ENCODE results near the gene DPYD.

Gene DPYD

DNA sequence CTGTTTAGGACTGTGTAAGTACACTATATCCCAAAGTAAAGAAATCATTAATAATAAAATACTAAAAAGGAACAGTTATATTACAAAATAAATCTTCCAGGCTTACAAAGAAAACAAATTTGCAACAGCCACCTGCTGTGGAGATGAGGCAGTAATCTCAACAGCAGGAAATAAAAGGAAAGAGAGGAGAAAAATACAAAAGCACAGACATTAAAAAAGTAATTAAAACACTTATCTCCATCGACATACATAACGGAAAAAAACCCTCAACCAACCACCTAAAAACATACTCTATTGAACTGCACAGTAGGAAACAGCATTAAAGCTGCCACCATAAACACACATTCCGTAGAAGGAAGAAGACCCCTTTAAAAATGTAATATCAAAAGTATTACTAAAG, 317.6 kb downstream of the DPYD start:
- H3K27me3 ChIP-seq (ENCODE audit: insufficient read depth, low read length, poor library complexity, severe bottlenecking): no peaks in the 10 kb centered on the region
- TF ChIP-seq, protein P1, sequence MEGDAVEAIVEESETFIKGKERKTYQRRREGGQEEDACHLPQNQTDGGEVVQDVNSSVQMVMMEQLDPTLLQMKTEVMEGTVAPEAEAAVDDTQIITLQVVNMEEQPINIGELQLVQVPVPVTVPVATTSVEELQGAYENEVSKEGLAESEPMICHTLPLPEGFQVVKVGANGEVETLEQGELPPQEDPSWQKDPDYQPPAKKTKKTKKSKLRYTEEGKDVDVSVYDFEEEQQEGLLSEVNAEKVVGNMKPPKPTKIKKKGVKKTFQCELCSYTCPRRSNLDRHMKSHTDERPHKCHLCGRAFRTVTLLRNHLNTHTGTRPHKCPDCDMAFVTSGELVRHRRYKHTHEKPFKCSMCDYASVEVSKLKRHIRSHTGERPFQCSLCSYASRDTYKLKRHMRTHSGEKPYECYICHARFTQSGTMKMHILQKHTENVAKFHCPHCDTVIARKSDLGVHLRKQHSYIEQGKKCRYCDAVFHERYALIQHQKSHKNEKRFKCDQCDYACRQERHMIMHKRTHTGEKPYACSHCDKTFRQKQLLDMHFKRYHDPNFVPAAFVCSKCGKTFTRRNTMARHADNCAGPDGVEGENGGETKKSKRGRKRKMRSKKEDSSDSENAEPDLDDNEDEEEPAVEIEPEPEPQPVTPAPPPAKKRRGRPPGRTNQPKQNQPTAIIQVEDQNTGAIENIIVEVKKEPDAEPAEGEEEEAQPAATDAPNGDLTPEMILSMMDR (conservative IDR thresholded peaks at IDR 0.05; ENCODE audit: low read length): no peak
- TF ChIP-seq EZH2phosphoT487 (IDR thresholded peaks at IDR 0.05; ENCODE audit: borderline replicate concordance): no peak
- H3K9ac ChIP-seq (ENCODE audit: low read depth, low read length, poor library complexity, severe bottlenecking): peak overlapping the region; percentile 91
- H4K20me1 ChIP-seq (ENCODE audit: insufficient read depth, low read length, poor library complexity, severe bottlenecking): no peaks in the 10 kb centered on the region
- peak overlapping the region; percentile 40; the same call in 1 of the 2 replicates for H2AFZ ChIP-seq (ENCODE audit: low read length)
- H3F3A ChIP-seq (ENCODE audit: low read depth): peaks cover 26% of the 10 kb centered on the region
- no peaks in the 10 kb centered on the region; the same call in 1 of the 2 replicates for H3K9me3 ChIP-seq (ENCODE audit: insufficient read depth, low read depth, low read length)
- no peaks in the 10 kb centered on the region for H3K9me2 ChIP-seq (replicated peaks; ENCODE audit: low read depth, low read length)
- peak overlapping the region; percentile 85 for H3K4me2 ChIP-seq (ENCODE audit: low read depth, low read length, poor library complexity, severe bottlenecking)
- peak overlapping the region; percentile 70 for H3K4me3 ChIP-seq (ENCODE audit: low read length, poor library complexity, severe bottlenecking)
- peaks cover 77% of the 10 kb centered on the region for H3K4me1 ChIP-seq (ENCODE audit: insufficient read depth, low read length, poor library complexity, severe bottlenecking)
- no peaks in the 10 kb centered on the region for H3K79me2 ChIP-seq (ENCODE audit: insufficient read depth, low read length)
- no peaks in the 10 kb centered on the region for H3K36me3 ChIP-seq (ENCODE audit: insufficient read depth, low read length)

DNA sequence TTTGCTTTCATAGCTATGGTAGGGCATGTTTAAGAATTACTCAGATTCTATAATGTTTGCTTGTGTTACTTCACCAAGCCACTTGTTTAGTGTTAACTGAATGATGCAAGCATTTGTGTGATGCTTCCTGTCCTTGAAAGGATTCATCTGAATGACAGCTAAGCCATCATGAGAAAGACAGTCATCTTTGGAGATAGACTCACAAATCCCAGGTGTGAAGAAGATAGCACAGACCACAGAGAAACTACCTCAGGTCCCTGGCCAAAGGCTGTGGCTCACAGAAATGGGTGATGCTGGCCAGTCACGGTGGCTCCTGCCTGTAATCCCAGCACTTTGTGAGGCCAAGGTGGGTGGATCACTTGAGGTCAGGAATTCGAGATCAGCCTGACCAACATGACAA, 321.4 kb downstream of the DPYD start:
- H3K4me3 ChIP-seq (ENCODE audit: low read length, poor library complexity, severe bottlenecking): no peak overlapping the region
- H3K9ac ChIP-seq (ENCODE audit: low read depth, low read length, poor library complexity, severe bottlenecking): peak overlapping the region; percentile 20
- H3K9me2 ChIP-seq (replicated peaks; ENCODE audit: low read depth, low read length): no peaks in the 10 kb centered on the region
- H3K9me3 ChIP-seq (ENCODE audit: insufficient read depth, low read depth, low read length): no peaks in the 10 kb centered on the region
- H3K36me3 ChIP-seq (ENCODE audit: insufficient read depth, low read length): 0 out of 2 replicates have a peak, but pooled peaks cover 5% of the 10 kb centered on the region
- no peaks in the 10 kb centered on the region for H3K27me3 ChIP-seq (ENCODE audit: insufficient read depth, low read length, poor library complexity, severe bottlenecking)
- peaks cover 21% of the 10 kb centered on the region for H3F3A ChIP-seq (ENCODE audit: low read depth)
- H3K79me2 ChIP-seq (ENCODE audit: insufficient read depth, low read length): no peaks in the 10 kb centered on the region
- no peaks in the 10 kb centered on the region for H4K20me1 ChIP-seq (ENCODE audit: insufficient read depth, low read length, poor library complexity, severe bottlenecking)
- H3K4me2 ChIP-seq (ENCODE audit: low read depth, low read length, poor library complexity, severe bottlenecking): no peak overlapping the region
- H3K4me1 ChIP-seq (ENCODE audit: insufficient read depth, low read length, poor library complexity, severe bottlenecking): peaks cover 69% of the 10 kb centered on the region
- H2AFZ ChIP-seq (ENCODE audit: low read length): no peak overlapping the region
- TF ChIP-seq, protein P1 (conservative IDR thresholded peaks at IDR 0.05; ENCODE audit: low read length): no peak
- no peak for TF ChIP-seq EZH2phosphoT487 (IDR thresholded peaks at IDR 0.05; ENCODE audit: borderline replicate concordance)

DNA sequence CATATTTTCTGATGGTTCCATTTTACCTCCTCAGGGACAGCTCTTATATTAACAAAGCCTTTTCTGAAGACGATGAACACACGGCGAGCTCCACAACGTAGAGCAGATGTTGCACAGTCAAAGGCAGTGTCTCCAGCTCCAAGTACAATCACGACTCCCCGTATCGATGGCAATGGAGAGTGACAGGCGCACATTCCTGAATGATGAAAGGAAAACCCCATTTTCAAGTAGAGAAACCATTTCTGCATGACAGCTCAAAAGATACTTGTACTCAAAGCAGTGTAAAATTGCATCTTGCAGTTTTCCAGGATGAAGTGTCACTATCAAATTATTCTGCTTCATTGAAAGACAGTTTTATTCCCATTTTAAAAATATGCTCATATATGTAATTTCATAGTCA, 327.6 kb downstream of the DPYD start:
- TF ChIP-seq, protein P1 (conservative IDR thresholded peaks at IDR 0.05; ENCODE audit: low read length): no peak
- TF ChIP-seq EZH2phosphoT487 (IDR thresholded peaks at IDR 0.05; ENCODE audit: borderline replicate concordance): no peak
- Histone ChIP-seq H2AFZ (ENCODE audit: low read length) (no peak overlapping the region), H3K27me3 (ENCODE audit: insufficient read depth, low read length, poor library complexity, severe bottlenecking) (no peaks in the 10 kb centered on the region), H3K79me2 (ENCODE audit: insufficient read depth, low read length) (no peaks in the 10 kb centered on the region), H4K20me1 (ENCODE audit: insufficient read depth, low read length, poor library complexity, severe bottlenecking) (no peaks in the 10 kb centered on the region), H3K4me2 (ENCODE audit: low read depth, low read length, poor library complexity, severe bottlenecking) (no peak overlapping the region), H3K9ac (ENCODE audit: low read depth, low read length, poor library complexity, severe bottlenecking) (no peak overlapping the region), H3K9me3 (ENCODE audit: insufficient read depth, low read depth, low read length) (peaks cover 13% of the 10 kb centered on the region), H3F3A (ENCODE audit: low read depth) (no peaks in the 10 kb centered on the region), H3K4me3 (ENCODE audit: low read length, poor library complexity, severe bottlenecking) (no peak overlapping the region), H3K9me2 (replicated peaks; ENCODE audit: low read depth, low read length) (no peaks in the 10 kb centered on the region), H3K4me1 (ENCODE audit: insufficient read depth, low read length, poor library complexity, severe bottlenecking) (peaks cover 19% of the 10 kb centered on the region), H3K36me3 (ENCODE audit: insufficient read depth, low read length) (peaks cover 54% of the 10 kb centered on the region)

Data from Loucy (cell line).